Stimulated activated CD4-positive, alpha-beta T cell treated with anti-CD3 and anti-CD28 coated beads, TNF-alpha, amount 100 ng/mL, for 4 hours (primary cell): Measurements from ENCODE around the gene FOXA1.

Experiments used
- DNase-seq, 3 experiments: peaks; one replicate each; pipeline ENCODE4 v3.0.0-alpha.2; 2020; ENCODE audit warnings: low read depth in 3 of 3

FOXA1 gene

GRCh38 chr14:37589715-37590427 lies 5.2 kb downstream of the FOXA1 start:
- no peak for DNase-seq

GRCh38 chr14:37588956-37589714 lies 5.9 kb downstream of the FOXA1 start:
- DNase-seq = no peak

- no peak for DNase-seq
Observed at GRCh38 chr14:37588667-37588955, 6.4 kb downstream of the FOXA1 start.

- no peak for DNase-seq
Observed at GRCh38 chr14:37587881-37588666, 7.0 kb downstream of the FOXA1 start.

- DNase-seq = no peak
Observed at GRCh38 chr14:37587131-37587803, 7.8 kb downstream of the FOXA1 start.

GRCh38 chr14:37586797-37587130 lies 8.3 kb downstream of the FOXA1 start:
- DNase-seq = no peak

- DNase-seq = no peak
Observed at GRCh38 chr14:37585971-37586796, 8.9 kb downstream of the FOXA1 start.

GRCh38 chr14:37585101-37585511 lies 9.9 kb downstream of the FOXA1 start:
- DNase-seq = no peak

- DNase-seq = no peak
Observed at GRCh38 chr14:37584211-37585100, 10.6 kb downstream of the FOXA1 start.

GRCh38 chr14:37583358-37584210 lies 11.5 kb downstream of the FOXA1 start:
- DNase-seq = no peak

GRCh38 chr14:37580146-37580545 lies 14.9 kb downstream of the FOXA1 start:
- no peak for DNase-seq

GRCh38 chr14:37579274-37579673 lies 15.8 kb downstream of the FOXA1 start:
- DNase-seq = no peak

GRCh38 chr14:37573356-37573755 lies 21.7 kb downstream of the FOXA1 start:
- DNase-seq = no peak

GRCh38 chr14:37571391-37571790 lies 23.7 kb downstream of the FOXA1 start:
- DNase-seq = no peak

GRCh38 chr14:37569729-37570128 lies 25.3 kb downstream of the FOXA1 start:
- no peak for DNase-seq

GRCh38 chr14:37566811-37567371 lies 28.2 kb downstream of the FOXA1 start:
- DNase-seq = no peak

GRCh38 chr14:37565550-37565949 lies 29.5 kb downstream of the FOXA1 start:
- DNase-seq = no peak

GRCh38 chr14:37563189-37563588 lies 31.9 kb downstream of the FOXA1 start:
- no peak for DNase-seq

- no peak for DNase-seq
Observed at GRCh38 chr14:37559386-37559785, 35.7 kb downstream of the FOXA1 start.
